Germinal center (tissue), 1 donor: ENCODE results near the gene ANKRD34B.
A peak's percentile ranks its signal among the peaks of the same experiment; 100 is the strongest.

Source experiments
- DNase-seq: peaks from one replicate; pipeline ENCODE4 v3.0.0; 2012; ENCODE audit warnings: mixed read lengths, low spot score

The ANKRD34B gene

GRCh38 chr5:80569086-80569960 lies 757 bp downstream of the ANKRD34B start:
- DNase-seq, result peak; percentile 21

- DNase-seq, result no peak
Observed at GRCh38 chr5:80568251-80568650, 1.8 kb downstream of the ANKRD34B start.

GRCh38 chr5:80566711-80567259 lies 3.3 kb downstream of the ANKRD34B start:
- no peak for DNase-seq

- DNase-seq, result no peak
Observed at GRCh38 chr5:80565330-80565729, 4.8 kb downstream of the ANKRD34B start.

GRCh38 chr5:80559244-80559643 lies 10.8 kb downstream of the ANKRD34B start:
- DNase-seq, result no peak

- DNase-seq, result no peak
Observed at GRCh38 chr5:80555099-80555498, 15.0 kb downstream of the ANKRD34B start.

- DNase-seq, result no peak
Observed at GRCh38 chr5:80554646-80555045, 15.4 kb downstream of the ANKRD34B start.

- DNase-seq, result no peak
Observed at GRCh38 chr5:80541392-80541791, 28.7 kb downstream of the ANKRD34B start.

GRCh38 chr5:80540691-80541090 lies 29.4 kb downstream of the ANKRD34B start:
- no peak for DNase-seq

GRCh38 chr5:80516826-80517225 lies 53.3 kb downstream of the ANKRD34B start:
- DNase-seq, result no peak

- DNase-seq, result no peak
Observed at GRCh38 chr5:80509362-80509761, 60.7 kb downstream of the ANKRD34B start.

GRCh38 chr5:80508844-80509243 lies 61.2 kb downstream of the ANKRD34B start:
- DNase-seq, result no peak

- DNase-seq, result no peak
Observed at GRCh38 chr5:80507663-80508062, 62.4 kb downstream of the ANKRD34B start.
